Measurements from ENCODE around the gene PTCH1. TPM values are rescaled to one million over a fixed set of nuclear protein-coding genes. Genes with fewer than 3 reads are reported as not detected.

The PTCH1 gene
- total and polyA plus RNA-seq, 2 donors (not counting 1 experiment from before 2014, with no cell fraction given), result 3.3 to 20.1 TPM

GRCh38 chr9:95436416-95436815 lies 80.4 kb downstream of the PTCH1 start:
- H3K79me2 ChIP-seq (ENCODE audit: control insufficient read depth, insufficient read depth, low read length), result no peaks in the 10 kb centered on the region
- H2AFZ ChIP-seq (ENCODE audit: low read length), result no peak overlapping the region
- no peaks in the 10 kb centered on the region for H3K36me3 ChIP-seq (ENCODE audit: control insufficient read depth, insufficient read depth, low read length)
- H3K9ac ChIP-seq (ENCODE audit: insufficient read depth, low read length), result no peak overlapping the region
- H3K27ac ChIP-seq (ENCODE audit: insufficient read depth, low read length), result no peak overlapping the region
- DNase-seq (ENCODE audit: low read depth in 2 of 2), result no peak
- H3K9me3 ChIP-seq (ENCODE audit: control insufficient read depth, insufficient read depth, low read depth, low read length), result no peaks in the 10 kb centered on the region
- H3K4me3 ChIP-seq (replicated peaks in 1 of 4; ENCODE audit: control extremely low read depth in 1 of 4, insufficient read depth in 1 of 4, low read depth in 3 of 4, low read length in 4 of 4), result no peak overlapping the region
- no peak overlapping the region for H3K4me2 ChIP-seq (ENCODE audit: extremely low read depth, insufficient read depth, low read length)
- no peaks in the 10 kb centered on the region for H4K20me1 ChIP-seq (ENCODE audit: control insufficient read depth, extremely low read depth, insufficient read depth, low read length)
- H3K4me1 ChIP-seq (ENCODE audit: control insufficient read depth, extremely low read depth, insufficient read depth, low read length), result no peaks in the 10 kb centered on the region
- H3K27me3 ChIP-seq (ENCODE audit: control insufficient read depth, insufficient read depth, low read length), result no peaks in the 10 kb centered on the region
- no peak for TF ChIP-seq EZH2 (IDR thresholded peaks at IDR 0.05; ENCODE audit: low read length, missing control alignments)
- TF ChIP-seq CTCF (conservative IDR thresholded peaks at IDR 0.05 in 1 of 2, IDR thresholded peaks at IDR 0.05 in 1 of 2; ENCODE audit: low read depth in 1 of 2, low read length in 2 of 2), result no peak

DNA sequence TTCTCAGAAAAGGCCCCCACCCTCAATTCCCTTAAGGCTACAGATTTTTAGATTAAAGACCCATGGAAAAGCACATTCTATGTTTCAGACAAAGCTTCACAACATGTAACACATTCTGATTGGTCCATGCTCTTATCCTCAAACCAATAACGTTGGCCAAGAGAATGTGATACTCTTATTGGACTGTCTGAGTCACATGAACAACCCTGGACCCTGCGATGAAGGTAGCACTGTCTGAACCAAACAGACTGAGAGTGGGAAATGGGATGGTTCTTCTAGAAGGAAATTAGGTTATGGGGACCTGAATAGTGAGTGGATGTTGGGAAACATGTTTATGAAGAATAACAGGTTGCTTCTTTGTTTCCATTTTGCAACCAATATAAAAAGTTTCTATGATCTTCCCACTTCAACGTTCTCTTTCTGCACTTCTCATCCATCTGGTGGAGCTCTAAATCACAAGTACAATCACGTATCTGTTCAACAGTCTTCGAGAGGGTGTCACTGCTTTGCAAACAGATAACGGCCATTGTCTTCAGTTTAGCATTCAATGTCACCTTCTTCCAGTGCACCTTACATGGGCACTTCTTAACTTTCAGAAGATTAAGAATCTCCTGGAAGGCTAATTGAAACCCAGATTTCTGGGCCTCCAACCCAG lies 81.6 kb downstream of the PTCH1 start:
- Histone ChIP-seq H3K9me3 (ENCODE audit: control insufficient read depth, insufficient read depth, low read depth, low read length) (no peaks in the 10 kb centered on the region), H2AFZ (ENCODE audit: low read length) (no peak overlapping the region), H3K9ac (ENCODE audit: insufficient read depth, low read length) (no peak overlapping the region), H3K4me1 (ENCODE audit: control insufficient read depth, extremely low read depth, insufficient read depth, low read length) (no peaks in the 10 kb centered on the region), H3K79me2 (ENCODE audit: control insufficient read depth, insufficient read depth, low read length) (no peaks in the 10 kb centered on the region), H3K27me3 (ENCODE audit: control insufficient read depth, insufficient read depth, low read length) (no peaks in the 10 kb centered on the region), H3K27ac (ENCODE audit: insufficient read depth, low read length) (no peak overlapping the region), H3K36me3 (ENCODE audit: control insufficient read depth, insufficient read depth, low read length) (no peaks in the 10 kb centered on the region), H3K4me3 (replicated peaks in 1 of 4; ENCODE audit: control extremely low read depth in 1 of 4, insufficient read depth in 1 of 4, low read depth in 3 of 4, low read length in 4 of 4) (no peak overlapping the region), H3K4me2 (ENCODE audit: extremely low read depth, insufficient read depth, low read length) (no peak overlapping the region), H4K20me1 (ENCODE audit: control insufficient read depth, extremely low read depth, insufficient read depth, low read length) (no peaks in the 10 kb centered on the region)
- TF ChIP-seq CTCF (conservative IDR thresholded peaks at IDR 0.05 in 1 of 2, IDR thresholded peaks at IDR 0.05 in 1 of 2; ENCODE audit: low read depth in 1 of 2, low read length in 2 of 2) (no peak), EZH2 (IDR thresholded peaks at IDR 0.05; ENCODE audit: low read length, missing control alignments) (no peak)
- DNase-seq (ENCODE audit: low read depth in 2 of 2), result no peak

DNA sequence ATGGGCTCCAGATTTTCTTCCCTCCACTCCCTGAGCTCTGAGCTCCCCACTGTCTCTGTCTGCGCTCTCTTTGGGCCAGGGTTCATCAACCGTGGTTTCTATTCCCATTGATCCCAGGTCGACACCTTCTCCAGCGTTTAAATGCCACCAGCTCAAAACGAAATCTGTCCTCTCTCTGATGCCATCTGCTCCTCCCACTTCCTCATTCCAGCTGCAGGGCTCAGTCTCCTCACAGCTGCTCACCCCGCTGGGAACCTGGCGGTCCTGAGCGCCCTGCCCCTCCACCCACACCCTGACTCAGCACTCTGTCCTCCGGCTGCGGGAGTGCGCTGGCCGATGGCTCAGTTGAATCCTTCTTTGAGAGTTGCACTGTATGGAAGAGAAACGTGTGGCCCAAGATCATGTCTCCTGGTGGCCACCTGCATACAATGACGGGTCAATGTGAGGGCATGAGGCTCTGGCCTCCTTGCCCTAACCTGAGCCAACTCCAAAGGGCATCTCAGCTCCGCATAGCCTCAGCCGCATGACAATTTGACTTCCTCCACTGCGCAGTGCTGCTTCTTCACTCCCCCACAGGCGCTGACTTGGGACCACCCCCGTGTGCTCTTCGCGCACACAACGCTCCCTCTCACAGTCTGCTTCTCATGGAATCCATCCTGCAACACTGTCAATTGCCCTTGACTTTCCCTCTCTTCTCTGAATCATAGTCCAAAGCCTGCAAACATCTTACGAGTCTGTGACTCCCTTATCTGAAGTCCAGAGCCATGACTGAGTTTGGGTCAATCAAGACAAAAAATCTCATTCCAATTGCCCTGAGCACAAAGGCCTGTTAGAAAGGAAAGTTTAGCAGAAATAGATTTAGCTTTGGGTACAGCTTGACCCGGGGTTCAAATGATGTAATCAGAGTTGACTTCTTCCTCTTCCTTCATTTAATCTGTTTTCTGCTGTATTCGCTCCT lies 82.4 kb downstream of the PTCH1 start:
- no peaks in the 10 kb centered on the region for H3K36me3 ChIP-seq (ENCODE audit: control insufficient read depth, insufficient read depth, low read length)
- no peak overlapping the region for H3K9ac ChIP-seq (ENCODE audit: insufficient read depth, low read length)
- no peak overlapping the region for H3K4me3 ChIP-seq (replicated peaks in 1 of 4; ENCODE audit: control extremely low read depth in 1 of 4, insufficient read depth in 1 of 4, low read depth in 3 of 4, low read length in 4 of 4)
- no peak overlapping the region for H3K4me2 ChIP-seq (ENCODE audit: extremely low read depth, insufficient read depth, low read length)
- H3K79me2 ChIP-seq (ENCODE audit: control insufficient read depth, insufficient read depth, low read length), result no peaks in the 10 kb centered on the region
- no peak overlapping the region for H2AFZ ChIP-seq (ENCODE audit: low read length)
- no peaks in the 10 kb centered on the region for H3K27me3 ChIP-seq (ENCODE audit: control insufficient read depth, insufficient read depth, low read length)
- TF ChIP-seq EZH2 (IDR thresholded peaks at IDR 0.05; ENCODE audit: low read length, missing control alignments) (no peak), CTCF (conservative IDR thresholded peaks at IDR 0.05 in 1 of 2, IDR thresholded peaks at IDR 0.05 in 1 of 2; ENCODE audit: low read depth in 1 of 2, low read length in 2 of 2) (no peak)
- H3K4me1 ChIP-seq (ENCODE audit: control insufficient read depth, extremely low read depth, insufficient read depth, low read length), result no peaks in the 10 kb centered on the region
- H4K20me1 ChIP-seq (ENCODE audit: control insufficient read depth, extremely low read depth, insufficient read depth, low read length), result no peaks in the 10 kb centered on the region
- H3K9me3 ChIP-seq (ENCODE audit: control insufficient read depth, insufficient read depth, low read depth, low read length), result no peaks in the 10 kb centered on the region
- peak in 1 of 2 donors; percentile 33 for DNase-seq (ENCODE audit: low read depth in 2 of 2)
- no peak overlapping the region for H3K27ac ChIP-seq (ENCODE audit: insufficient read depth, low read length)

Data from fibroblast of lung (primary cell).